Hematopoietic multipotent progenitor cell treated with erythropoietin and hydrocortisone succinate and interleukin-3 and kit ligand, for 4 days (in vitro differentiated cells): ENCODE measurements around the gene RDH12.
"Not testable (repeated sequence)": the region's sequence is repeated elsewhere in the genome, so short reads cannot be mapped to it uniquely, and the experiment has no call there.

Experiments
- DNase-seq: peaks from one replicate; pipeline ENCODE4 v3.0.0-alpha.2; 2015

RDH12 gene

DNA sequence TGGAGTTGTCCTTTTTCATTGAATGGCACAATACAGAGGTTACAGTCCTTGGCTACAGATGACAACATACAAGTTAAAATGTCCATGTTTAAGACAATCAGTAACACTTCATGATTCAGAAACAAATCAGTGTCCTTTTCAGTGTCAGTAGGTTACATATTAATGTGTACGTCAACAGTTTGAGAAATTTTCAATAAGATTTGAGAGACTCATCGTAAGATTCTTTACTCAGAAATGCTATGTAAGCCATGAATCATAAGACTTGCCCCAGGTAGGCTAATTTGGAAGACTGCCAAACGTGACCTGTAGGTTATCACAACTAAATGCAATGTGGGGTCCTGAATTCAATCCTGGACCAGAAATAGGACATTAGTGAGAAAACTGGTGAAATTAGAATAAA lies 3.5 kb downstream of the RDH12 start:
- no peak for DNase-seq

DNA sequence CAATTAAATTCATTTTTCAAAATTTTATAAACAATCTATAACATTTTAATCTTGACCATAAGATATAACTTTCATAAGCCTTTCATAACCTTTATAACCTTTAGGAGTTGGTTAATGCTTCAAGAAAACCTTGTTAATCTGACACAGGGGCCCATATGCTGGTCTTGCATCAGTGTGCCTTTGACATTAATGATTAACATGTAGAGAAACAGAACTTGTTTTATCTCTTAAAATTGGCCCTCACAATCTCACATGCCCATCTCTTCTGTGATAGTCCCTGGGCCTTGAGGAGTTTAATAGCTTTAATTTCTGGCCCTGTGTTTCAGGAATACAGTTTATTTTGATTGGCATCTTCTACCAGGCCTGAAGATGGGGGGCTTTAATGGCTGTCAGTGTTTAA lies 7.7 kb downstream of the RDH12 start:
- not testable (repeated sequence) for DNase-seq

DNA sequence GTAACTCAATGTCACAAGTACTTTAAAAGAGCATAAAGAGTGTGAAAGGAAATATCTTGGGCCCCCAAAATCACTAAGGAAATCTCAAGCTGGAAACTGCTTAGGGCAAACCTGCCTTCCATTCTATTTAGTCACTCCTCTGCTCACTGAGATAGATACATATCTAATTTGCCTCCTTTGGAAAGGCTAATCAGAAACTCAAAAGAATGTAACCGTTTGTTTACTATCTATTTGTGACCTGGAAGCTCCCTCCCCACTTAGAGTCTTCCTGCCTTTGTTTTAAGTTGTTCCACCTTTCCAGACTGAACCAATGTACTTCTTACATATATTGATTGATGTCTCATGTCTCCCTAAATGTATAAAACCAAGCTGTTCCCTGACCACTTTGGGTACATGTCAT lies 8.1 kb downstream of the RDH12 start:
- not testable (repeated sequence) for DNase-seq

DNA sequence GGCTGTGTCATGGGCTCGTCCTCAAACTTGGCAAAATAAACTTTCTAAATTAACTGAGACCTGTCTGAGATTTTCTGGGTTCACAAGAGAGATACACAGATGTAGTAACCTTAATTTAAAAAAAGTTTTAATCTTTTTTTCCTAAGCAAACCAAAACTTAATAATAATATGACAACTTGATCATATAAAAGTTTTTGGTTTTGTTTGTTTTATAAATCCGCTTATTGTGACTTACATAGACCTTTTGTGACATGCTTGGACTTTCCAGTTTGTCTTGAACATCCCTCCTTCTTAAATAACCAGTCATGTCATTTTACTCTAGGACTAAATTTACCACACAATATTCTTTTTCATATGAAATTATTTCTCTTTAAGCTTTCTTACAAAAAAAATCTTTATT lies 8.5 kb downstream of the RDH12 start:
- peak; percentile 15 for DNase-seq

DNA sequence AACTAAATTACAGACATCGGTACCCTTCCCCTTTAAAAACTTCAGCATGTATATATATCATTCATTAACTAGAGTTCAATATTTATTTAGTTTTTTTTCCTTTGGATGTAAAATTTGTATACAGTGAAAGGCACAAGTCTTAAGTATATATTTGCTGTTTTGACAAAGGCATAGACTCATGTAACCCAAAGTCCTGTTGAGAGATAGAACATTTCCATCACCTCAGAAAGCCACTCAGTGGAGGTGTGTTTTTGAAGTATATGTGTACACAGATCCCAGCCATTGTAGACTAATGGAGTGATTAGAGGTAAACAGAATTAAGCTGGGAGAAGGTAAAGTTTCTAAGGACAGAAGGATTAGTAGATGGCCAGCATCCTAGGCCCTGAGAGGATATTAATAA lies 15.4 kb downstream of the RDH12 start:
- DNase-seq = no peak

DNA sequence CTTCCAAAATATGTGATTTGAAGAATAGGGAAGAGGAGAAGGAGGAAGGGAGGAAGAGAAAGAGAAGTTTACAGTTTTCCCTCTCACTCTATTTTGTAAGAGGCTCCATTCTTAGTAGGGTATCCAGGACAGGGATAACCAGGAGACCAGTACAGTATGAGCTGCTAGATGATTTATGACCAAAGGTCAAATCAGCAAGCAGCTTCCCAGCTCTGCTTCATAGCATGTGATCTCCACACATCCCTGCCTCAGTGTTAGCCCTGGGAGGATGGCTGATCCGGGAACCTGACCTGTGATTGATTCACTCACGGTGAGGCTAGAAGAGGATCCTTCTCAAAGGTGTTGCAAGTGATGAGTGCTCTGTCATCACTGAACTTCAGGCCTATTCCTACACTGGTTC lies 16.6 kb downstream of the RDH12 start:
- DNase-seq = no peak

- DNase-seq = not testable (repeated sequence)
These were observed 17.7 kb downstream of the RDH12 start for GRCh38 chr14:67719385-67719784.

DNA sequence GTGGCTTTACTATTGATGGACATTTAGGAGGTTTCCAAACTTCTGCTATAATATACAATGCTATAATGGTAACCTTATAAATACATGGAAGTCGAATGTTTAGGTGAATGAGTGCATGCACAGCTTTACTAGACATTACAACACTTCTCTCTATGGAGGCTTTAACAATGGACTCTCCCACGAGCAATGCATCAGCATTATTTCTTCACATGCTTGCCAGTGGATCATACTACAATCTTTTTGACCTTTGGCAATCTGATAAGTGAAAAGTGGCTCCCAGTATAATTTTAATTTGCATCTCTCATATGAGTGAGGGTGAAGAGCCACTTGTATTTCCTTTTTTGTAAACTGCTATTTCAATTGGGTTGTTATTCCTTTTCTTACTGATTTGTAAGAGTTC lies 18.2 kb downstream of the RDH12 start:
- DNase-seq = no peak

DNA sequence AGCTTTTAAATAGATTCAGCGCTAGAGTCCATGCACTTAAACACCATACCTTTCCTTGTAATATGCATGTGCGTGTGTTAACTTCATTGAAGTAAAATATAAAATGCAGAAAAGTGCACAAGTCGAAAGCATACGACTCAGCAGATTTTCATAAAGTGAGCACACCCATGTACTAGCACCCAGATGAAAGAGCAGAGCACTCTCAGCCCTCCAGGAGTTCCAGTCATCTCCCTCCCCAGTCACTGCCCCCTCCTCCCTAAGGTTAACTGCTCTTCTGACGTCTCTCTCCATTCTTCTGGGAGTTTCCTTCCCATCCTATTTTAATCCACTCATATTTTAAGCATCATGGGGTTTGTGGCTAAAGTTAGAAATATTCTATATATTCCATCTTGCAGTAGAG lies 20.2 kb downstream of the RDH12 start:
- no peak for DNase-seq

GRCh38 chr14:67722293-67722692 lies 20.6 kb downstream of the RDH12 start:
- DNase-seq = peak; percentile 12

- no peak for DNase-seq
These were observed 23.5 kb downstream of the RDH12 start for GRCh38 chr14:67725171-67725570.

DNA sequence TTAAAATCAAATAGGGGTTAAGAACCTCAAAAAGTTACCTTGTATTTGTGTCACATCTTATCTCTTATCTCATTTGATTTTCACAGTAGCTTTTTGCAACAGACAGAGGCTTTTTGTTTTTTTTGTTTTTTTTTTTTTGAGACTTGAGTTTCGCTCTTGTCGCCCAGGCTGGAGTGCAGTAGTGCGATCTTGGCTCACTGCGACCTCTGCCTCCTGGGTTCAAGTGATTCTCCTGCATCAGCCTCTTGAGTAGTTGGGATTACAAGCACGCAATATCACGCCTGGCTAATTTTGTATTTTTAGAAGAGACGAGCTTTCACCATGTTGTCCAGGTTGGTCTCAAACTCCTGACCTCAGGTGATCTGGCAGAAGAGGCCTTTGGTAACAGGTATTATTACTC lies 25.7 kb downstream of the RDH12 start:
- no peak for DNase-seq

DNA sequence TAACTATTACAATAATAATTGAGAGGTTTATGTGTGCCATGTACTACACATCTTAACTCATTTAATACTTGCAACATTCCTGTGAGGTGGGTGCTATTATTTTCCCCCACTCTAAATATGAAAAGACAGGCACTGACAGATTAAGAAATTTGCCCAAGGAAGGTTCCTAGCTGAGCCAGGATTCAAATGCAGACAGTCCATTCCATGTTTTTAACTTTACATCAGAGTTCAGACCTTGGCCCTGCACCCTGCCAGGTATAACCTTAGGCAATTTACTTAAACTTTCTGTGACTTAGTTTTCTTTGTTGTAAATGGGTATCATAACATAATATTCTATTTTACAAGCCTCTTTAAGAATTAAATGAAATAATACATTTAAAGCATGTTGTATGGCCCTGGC lies 26.6 kb downstream of the RDH12 start:
- no peak for DNase-seq

DNA sequence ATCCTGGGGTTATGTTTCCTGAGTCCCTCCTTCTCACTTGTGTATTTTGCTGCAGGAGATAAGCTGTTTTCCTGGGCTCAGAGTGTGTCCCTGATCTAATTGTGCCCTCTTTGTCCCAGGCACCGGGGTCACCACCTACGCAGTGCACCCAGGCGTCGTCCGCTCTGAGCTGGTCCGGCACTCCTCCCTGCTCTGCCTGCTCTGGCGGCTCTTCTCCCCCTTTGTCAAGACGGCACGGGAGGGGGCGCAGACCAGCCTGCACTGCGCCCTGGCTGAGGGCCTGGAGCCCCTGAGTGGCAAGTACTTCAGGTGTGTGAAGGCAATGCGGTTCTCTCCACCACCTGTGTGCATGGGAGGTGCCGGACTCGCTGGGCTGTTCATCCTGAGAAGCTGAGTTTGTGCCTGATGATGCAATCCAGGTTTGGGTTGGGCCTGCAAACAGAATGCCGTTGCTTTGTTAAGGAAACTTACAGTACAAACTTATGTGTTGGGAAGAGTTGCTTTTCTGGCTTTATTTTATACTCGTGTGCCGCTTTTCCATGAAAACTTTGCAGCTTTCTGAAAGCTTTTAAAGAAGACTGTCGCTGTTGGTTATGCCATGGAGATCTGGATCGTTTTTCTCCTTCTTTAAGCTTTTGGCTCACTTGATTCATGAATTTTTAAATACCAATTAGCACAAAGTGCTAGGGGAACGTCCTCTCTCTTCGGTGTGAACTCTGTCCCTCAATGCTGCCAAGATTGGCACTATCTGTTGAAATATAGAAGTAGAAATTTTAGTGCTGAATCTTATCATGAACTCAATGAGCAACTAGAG lies 27.6 kb downstream of the RDH12 start:
- no peak for DNase-seq

DNA sequence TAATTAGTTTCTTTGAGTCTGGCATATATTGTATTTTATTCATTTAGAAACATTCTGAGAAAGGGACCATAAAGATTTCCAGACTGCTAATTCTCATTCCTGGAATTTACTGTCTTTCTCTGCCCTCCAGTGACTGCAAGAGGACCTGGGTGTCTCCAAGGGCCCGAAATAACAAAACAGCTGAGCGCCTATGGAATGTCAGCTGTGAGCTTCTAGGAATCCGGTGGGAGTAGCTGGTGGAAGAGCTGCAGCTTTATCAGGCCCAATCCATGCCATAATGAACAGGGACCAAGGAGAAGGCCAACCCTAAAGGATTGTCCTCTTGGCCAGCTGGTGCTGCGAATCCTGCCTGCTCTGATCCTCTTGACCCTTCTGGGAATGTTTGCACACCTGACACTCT lies 31.9 kb downstream of the RDH12 start:
- no peak for DNase-seq

GRCh38 chr14:67734675-67735074 lies 33.0 kb downstream of the RDH12 start:
- no peak for DNase-seq

DNA sequence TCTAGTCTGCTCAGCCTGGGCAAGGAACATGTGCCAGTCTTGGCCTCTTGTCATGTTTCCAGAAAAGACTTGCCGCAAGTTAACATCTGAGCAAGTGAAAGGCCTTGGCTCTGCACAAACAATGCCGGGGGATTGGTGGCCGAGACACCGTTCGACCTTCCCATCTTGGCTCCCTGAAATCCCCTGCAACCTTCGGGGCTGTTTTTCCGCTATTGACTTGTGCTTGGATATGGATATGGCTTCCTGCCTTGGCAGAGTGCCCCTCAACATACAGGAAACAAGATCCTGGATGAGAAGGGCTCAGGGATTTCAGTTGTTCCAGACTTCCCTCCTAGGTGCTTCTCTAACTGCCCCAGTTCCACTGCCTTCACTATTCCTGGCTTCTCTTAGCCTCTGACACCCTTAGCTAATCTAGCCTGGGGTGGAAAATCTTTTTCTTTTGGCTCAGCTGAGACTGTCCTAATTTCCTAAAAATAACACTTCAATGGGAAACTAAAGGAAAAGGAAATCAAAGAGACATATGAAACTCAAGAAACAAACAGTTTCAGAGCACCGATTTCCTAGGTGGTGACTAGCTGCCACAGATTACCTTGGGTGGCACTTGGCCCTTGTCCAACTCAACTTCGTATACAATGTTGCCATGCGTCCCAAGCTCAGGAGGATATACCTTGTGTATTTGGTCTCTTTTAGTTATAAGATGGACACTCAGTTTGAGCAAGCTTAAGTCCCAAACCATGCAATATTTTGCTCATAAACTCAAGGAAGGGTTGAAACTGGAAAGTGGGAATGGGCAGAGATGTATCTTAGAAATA lies 33.9 kb downstream of the RDH12 start:
- no peak for DNase-seq

GRCh38 chr14:67736771-67737170 lies 35.1 kb downstream of the RDH12 start:
- no peak for DNase-seq

DNA sequence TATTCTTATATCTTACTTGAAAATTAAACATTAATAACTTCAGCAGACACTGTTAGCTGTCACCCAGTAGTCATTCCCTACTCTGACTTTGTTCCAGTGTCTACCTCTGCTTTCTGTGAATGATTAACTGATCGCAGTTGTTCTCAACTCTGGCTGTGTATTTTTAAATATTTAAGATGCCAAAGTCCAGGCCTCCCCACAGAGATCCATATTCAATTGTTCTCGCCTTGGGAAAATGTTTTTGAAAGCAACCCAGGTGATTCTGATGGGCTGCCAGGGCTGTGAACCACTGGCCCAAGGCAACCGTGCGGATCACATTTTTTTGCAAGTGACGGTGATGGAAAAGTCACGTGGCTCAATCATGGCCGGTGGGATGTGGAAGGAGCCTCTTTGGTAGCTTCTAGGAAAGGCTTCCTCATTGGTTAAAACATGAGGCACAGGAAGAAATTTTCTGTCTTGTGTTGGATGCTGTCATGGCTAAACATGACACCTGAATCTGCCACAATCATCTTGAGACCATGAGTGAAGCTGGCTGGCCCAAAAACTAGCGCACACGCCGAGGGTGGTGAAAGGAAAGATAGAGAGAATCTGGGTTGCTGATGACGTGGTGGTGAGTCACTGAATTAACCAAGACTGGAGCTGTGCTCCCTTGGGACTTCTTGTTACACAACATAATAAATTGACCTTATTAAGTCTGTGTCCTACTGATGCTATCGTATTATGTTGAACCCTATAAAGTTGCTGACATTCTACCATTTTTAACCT lies 37.2 kb downstream of the RDH12 start:
- DNase-seq = no peak

- no peak for DNase-seq
These were observed 42.4 kb downstream of the RDH12 start for GRCh38 chr14:67744046-67744445.

- no peak for DNase-seq
These were observed 45.2 kb downstream of the RDH12 start for GRCh38 chr14:67746927-67747326.

GRCh38 chr14:67748312-67748711 lies 46.6 kb downstream of the RDH12 start:
- no peak for DNase-seq

- DNase-seq = no peak
These were observed 47.8 kb downstream of the RDH12 start for GRCh38 chr14:67749341-67750084.
